ENCODE measurements around the gene RASSF7.

The RASSF7 gene

DNA sequence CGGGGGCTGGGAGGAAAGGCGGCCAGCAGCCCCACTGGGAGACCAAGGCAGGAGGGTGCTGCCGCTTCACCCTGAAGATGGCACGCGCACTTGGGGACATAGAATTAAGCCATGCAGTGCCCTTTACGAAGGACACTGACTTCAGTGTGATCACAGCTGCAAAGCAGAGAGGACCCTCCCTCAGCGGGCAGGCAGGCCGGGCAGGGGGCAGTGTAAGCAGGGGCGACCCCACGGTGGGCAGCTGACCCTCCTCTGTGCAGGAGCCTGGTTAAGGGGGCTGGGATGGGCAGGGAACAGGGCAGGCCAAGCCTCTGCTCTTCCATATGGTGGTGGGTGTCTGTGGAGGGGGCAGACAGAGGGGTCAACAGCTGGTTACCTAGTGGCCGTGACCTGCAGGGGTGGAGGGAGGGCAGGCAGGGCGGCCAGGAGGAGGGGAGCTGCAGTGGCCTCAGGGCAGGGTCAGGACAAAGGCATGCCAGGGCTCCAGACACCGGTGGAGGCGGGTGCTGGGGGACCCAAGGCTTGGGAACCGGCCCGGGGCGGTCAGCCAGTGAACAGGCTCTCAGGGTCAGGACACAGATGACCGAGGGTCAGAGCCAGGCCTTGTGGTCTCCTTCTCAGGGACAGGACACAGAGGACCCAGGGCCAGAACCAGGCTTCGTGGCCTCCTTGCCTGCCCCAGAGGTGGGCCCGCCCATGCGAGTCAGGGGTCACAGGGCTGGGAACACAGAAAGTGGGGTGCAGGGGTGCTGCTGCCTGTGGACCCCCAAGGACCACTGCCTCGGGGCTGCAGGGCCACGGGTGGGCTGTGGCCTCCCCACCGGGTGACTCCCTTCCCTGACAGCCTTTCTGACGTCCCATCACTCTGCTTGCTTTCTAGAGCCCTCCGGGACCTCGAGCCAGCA lies 7.4 kb upstream of the RASSF7 start:
- DNase-seq: no peak

DNA sequence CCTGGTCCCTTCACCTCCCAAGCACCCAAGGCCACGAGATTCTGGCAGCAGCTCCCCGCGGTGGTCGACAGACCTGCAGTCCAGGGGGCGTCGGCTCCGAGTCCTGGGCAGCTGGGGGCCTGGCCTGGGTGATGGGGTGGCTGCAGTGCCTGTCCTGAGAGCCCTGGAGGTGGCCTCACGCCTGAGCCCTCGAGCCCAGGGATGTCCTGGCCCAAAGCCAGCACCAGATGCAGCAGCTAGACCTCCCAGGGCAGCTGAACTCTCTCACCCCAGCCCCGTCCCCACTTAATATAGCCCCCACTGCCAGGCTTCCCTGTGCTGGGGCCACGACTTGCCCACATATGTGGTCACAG lies 6.8 kb upstream of the RASSF7 start:
- DNase-seq: no peak

DNA sequence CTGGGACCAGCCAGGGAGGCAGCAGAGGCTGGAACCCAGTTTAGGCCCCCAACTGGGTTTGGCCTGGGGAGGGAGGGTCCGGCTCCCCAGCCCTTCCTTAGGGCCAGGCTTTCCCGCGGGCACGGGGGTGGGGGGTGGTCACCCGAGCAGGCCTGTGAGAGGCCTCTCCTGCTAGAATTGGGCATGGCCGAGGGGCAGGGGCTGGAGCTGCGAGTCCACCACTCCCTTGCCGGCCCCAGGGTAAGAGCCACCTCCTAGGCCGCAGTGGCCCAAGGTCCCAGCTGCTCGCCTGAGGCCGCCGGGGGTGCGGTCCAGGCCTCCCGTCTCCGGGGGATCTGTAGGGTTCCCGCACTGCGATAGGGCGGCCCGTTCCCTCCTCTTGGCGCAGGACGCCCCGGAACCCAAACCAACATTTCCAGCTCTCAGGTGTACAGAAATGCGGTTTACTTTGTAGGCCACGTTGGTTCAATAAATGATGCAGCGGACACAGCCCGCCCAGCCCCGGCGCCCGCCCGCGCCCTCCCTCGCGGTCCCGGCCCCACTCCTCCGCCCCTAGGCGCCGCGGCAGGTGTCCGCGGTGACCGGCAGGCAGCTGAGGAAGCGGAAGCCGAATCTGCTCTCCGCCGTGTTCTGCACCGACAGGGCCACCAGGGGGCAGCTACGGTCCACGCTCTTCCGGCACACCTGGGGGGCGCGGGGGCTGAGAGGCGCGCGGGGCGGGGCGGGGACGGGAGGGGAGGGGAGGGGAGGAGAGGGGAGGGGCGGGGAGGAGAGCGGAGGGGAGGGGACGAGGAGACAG lies 6.1 kb upstream of the RASSF7 start:
- DNase-seq: peak; percentile 70 to 77

DNA sequence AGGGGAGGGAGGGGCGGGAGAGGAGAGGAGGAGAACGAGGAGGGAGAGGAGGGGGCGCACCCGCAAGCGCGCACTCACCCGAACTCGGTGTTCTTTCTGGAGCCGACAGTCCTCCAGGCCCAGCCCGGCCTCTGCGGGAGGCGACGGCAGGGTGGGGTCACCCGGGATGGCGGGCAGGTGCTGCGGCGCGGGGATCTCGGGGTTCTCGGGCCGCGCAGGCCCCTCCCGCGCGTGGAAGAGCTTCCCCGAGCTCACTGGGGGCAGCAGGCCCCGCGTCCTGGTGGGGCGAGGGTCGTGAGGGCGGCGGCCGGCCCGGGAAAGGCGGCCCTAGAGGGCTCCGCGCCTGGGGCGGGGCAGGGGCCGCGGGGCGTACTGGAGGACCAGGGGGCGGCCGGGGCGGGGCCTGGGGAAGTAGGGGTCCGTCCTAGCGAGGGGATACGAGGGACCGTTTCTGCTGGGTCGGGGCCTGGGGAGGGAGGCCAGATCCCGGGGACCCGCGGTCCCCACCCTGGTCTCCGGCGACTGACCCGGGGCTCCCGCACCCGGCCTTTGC lies 5.5 kb upstream of the RASSF7 start:
- DNase-seq: no peak

DNA sequence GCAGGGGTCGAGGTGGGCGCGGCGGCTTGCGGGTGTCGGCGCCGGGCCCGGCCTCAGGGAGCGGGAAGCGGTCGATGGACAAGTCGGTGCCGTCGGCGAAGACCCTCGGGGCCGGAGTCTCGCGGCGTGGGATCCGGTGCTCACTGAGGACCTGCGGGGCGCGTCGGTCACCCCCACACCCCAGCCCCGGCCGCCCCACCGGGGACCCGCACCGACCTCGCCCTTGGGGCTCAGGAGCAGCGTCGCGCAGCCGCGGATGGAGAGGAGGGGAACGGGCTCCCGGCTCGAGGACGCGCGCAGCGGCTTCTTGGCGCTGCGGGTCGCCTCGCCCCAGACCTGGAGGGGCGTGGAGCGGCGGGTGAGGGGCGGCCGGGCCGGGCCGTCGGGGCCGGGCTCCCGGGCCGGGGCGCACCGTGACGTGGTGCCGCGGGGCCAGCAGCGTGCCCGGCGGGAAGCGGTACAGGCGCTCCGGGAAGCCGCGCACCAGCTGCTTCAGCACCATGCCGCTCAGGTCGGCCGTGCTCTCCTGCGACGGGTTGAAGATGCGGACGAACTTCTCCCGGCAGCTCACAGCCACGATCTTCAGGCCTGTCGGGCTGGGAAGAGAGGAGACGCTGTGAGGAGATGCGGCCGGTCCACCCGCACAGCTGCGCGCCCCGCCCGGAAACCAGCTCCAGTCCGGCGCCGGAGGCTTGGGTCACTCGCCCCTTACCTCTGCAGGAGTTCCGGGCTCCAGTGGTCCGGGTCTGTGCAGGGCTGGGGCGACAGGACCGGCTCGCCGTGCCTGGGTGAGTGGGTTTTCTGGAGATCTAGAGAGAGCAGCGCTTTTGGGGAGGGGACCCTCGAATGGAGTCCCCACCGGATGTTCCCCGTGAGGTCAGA lies 4.7 kb upstream of the RASSF7 start:
- no peak for DNase-seq

DNA sequence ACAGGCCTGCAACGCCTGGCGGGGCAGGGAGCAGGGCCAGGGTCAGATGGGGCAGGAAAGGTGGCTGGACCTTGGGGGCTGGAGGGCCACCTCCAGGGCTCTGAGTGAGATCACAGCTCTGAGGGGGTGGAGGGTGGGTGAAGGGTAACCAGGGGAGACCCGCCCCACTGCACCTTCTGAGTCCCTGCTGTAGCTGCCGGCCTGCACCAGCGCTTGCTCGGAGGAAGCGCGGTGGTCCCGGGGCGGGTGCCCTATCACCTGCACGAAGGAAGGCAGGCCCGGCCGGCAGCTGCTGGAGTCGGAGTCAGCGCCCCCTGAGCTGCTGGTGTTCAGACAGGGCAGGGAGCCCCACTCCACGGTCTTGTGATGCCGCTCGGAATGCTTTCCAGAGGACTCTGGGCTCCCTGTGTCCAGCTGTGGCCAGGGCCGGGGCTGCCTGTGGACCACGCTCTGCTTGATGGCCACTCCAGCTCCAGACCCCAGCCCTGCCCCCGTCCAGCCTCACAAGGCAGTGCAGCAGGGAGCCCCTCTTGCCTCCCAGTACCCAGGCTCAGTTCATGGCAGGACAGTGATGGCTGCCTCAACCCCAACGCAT lies 4.0 kb upstream of the RASSF7 start:
- DNase-seq: no peak

DNA sequence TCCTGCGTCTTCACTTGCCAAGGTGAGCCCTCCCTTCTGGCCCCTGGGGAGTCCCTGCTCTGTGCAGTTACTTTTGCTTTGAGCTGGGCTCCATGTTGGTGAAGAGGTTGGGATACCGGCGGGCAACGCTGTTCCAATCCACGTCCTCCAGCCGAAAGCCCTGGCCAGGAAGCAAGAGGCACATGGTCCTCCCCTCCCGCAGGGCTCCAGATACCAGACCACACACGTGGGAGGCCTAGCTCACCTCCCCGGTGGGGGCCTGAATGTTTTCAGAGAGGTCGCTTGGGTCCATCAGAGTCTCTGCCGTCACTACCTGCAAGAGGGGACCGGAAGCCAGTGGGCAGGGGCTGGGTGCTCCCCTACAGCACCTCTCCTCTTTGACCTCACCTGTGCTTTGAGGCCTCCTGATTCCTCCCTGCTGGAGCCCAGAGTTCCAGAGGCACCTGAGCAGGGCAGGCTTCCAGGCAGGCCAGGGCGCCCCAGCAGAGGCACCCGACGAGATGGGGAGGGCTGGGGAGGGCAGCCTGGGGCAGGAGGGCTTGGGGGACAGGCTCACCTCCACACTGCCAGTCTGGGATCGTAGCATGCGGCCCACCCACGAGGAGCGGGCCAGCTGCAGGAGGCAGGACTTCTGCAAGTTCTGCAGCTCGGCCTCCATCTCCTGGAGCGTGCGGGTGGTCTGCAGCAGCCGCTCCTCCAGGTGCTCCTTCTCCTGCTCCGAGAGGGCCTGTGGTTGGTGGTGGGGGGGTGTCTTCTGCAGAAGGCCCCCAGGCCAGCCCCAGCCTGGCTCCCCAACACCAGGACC lies 3.2 kb upstream of the RASSF7 start:
- no peak for DNase-seq

DNA sequence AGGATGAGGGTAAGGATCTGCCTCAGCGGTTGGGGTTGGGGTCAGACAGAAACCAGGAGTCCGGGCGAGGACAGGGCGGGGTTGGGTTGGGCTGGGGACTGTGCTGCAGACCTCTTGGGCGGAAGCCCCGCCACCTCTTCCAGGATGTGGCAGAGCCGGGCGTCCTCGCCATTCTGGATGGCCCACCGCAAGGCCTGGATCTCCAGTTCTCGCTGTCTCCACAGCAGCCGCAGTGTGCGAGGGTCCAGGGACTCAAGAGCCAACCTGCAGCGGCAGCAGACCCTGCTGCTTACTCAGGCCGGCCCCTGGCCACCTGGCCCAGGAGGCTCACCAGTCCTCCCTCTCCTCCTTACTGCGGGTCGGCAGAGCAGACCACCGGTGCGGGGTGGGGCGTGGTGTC lies 2.3 kb upstream of the RASSF7 start:
- DNase-seq: no peak

DNA sequence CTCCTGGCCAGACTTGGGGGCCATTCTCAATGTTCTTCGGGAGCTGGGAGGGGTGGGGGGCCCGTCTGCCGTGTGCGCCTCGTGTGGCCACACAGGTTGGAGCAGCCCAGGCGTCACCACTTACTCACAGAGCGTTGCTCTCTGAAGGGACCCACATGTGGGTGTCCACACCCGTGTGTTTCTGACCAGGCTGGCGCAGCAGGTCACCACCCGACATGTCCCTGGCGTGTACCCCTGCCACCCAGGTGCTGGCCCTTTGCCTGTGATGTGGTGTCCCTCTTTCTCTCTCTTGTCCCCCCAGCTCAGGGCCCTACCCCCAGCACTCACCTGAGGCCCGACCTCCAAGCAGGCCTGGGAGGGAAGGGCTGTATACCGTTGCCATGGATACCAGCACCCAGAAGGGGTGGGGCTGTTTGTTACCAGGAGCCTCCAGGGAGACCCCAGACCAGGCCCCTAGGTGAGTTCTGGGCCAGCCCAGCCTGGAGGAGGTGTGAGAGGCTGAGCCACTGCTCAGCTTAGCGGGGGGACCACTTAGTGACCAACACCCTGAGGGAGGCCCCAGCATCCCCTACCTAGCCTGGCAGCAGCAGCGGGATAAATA lies 1.6 kb upstream of the RASSF7 start:
- DNase-seq: no peak

DNA sequence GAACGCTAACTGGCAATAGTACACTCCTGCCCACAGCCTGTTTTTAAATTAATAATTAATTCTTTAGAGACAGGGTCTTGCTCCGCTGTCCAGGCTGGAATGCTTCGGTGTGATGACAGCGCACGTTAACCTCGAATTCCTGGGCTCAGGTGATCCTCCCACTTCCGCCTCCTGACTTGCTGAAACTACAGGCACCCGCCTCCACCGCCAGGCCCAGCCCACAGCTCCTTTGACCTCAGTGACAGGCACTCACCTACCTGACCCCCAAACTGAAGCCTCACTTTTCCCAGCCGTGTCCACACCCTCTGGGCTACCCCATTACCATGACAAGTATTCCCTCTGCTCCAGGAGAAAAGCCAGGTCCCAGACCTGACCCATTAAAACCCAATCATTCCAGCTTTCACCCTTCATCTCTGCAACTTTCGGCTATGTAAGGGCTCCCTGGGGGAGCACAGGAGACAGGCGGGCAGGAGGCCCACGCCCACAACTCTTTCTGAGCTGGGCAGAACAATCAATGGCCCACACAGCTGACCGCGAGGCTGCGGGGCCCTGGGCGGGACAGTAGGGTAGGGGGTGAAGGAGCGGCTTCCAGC lies 962 bp upstream of the RASSF7 start:
- DNase-seq: no peak

DNA sequence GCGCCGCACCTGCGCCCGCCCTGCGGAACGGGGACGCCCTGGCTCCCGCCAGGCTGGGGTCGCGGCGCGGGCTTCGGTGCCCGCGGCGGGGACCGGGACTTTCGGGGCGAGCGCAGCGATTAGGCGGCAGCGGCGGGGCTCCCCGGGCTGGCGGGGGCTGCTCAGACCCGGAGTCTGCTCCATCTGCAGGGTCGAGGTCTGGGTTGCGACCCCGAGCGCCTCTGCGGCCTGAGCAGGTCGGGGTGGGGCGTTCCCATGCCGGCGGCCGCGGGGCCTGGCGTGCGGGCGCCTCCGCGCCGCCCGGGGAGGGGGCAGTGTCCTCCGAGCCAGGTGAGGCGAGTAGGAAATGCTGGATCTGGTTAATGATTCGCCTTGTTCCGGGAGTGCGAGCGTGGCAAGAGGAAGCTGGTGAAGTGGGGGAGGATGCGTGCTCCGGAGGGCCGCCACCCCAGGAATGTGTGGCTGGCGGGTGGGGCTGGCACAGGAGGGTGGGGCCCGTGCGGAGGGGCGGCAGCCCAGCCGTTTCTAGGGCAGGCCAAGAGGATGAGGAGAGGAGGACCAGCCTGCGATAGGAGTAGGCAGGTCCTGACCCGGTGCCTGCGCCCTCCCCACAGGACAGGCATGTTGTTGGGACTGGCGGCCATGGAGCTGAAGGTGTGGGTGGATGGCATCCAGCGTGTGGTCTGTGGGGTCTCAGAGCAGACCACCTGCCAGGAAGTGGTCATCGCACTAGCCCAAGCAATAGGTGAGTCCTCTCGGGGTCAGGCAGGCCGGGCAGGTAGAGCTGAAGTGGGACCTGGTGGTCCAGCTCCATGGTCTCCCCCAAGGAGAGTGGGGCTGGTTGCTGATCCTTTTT lies 606 bp downstream of the RASSF7 start:
- DNase-seq: no peak

DNA sequence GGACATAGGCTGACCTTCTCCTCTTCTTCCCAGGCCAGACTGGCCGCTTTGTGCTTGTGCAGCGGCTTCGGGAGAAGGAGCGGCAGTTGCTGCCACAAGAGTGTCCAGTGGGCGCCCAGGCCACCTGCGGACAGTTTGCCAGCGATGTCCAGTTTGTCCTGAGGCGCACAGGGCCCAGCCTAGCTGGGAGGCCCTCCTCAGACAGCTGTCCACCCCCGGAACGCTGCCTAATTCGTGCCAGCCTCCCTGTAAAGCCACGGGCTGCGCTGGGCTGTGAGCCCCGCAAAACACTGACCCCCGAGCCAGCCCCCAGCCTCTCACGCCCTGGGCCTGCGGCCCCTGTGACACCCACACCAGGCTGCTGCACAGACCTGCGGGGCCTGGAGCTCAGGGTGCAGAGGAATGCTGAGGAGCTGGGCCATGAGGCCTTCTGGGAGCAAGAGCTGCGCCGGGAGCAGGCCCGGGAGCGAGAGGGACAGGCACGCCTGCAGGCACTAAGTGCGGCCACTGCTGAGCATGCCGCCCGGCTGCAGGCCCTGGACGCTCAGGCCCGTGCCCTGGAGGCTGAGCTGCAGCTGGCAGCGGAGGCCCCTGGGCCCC lies 1.4 kb downstream of the RASSF7 start:
- DNase-seq: no peak

DNA sequence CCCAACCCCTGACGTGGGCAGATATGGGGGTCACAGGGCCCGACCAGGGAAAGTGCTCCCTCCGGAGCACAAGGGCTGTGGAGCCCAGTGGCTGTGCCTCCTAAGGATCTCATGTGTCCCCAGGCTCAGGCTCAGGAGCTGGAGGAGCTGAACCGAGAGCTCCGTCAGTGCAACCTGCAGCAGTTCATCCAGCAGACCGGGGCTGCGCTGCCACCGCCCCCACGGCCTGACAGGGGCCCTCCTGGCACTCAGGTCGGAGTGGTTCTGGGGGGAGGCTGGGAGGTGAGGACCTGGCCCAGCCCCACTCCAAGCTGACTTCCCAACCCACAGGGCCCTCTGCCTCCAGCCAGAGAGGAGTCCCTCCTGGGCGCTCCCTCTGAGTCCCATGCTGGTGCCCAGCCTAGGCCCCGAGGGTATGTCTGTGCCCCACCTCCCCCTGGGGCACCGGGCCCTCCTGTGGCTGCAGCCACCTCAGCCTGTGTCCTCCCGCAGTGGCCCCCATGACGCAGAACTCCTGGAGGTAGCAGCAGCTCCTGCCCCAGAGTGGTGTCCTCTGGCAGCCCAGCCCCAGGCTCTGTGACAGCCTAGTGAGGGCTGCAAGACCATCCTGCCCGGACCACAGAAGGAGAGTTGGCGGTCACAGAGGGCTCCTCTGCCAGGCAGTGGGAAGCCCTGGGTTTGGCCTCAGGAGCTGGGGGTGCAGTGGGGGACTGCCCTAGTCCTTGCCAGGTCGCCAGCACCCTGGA lies 2.5 kb downstream of the RASSF7 start:
- no peak for DNase-seq

DNA sequence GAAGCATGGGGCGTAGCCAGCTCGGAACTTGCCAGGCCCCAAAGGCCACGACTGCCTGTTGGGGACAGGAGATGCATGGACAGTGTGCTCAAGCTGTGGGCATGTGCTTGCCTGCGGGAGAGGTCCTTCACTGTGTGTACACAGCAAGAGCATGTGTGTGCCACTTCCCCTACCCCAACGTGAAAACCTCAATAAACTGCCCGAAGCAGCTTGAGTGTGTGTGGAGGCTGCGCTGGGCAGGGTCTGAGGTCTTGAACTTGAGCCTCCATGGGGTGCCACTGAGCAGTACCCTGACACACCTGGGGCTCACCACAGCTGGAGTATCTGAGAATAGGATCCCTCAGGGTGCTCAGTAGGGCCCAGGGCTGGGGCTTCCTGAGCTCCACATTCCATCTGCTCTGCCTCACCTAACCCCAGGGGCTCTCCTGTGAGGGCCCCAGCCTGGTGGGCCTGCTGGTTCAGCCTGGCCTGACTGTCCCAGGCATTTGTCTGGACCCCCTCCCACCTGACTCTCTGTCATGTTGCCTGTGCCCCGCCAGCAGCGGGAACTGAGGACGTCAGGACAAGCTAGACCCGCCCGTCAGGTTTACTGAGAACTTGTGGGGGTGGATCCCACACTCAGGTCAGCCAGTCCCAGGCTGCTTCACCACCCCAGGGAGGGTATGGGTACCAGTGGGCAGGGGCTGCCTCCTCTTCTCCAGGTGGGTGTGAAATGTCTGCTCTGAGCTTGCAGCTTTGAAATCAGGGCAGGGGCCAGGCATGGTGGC lies 3.2 kb downstream of the RASSF7 start:
- DNase-seq: no peak

DNA sequence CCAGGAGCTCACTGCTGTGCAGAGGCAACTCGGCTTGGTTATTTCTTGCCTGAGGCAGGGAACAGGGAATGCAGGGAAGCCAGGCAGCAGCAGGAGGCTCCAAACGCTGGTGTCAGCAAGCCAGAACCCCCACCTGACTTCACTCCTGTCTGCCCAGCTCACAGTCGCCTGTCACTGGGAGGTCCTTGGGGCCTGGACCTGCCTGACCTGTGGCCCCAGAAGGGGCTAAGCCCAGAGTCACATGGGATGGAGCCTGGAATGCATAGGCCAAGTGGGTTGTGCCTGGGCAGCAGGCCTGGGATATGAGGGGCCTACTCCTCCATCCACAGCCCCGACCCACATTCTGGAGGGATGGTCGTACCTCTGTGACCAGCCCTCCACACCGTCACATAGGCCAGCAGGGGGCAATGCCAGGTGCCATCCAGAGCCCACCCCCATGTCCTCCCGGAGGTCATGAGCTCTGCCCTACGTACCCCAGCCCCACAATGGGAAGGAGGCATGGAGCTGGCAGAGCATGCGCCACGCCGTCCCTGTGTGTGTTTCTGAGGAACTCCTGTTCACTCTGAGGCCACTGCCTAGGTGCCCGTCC lies 5.2 kb downstream of the RASSF7 start:
- no peak for DNase-seq

DNA sequence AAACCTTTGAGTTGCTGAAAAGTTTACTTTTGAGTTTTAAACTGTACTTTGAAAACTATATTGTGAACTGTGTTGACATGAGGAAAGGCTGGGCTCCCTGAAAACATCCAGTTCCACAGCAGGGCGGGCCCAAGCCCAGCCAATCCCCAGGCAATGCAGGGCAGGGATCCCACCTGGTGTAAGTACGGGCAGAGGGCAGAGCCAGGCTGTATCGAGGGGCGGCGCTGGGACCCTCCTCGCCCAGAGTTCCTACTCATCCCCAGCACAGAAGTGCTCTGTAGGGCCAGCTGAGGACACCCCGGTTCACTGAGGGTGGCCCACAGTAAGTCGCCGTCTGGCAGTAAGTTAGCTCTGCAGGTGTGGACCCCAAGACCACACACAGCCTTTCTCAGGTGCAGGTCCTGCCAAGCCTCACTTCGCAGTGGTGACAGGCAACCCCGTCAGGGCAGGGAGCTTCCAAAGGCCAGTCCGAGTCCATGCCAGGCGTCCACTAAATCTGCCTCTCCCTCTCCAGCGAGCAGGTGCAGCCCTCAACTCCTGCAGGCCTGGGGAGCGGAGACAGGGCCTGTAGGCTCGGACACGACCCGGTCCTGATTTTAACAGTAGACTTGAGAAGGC lies 6.3 kb downstream of the RASSF7 start:
- no peak for DNase-seq

Measured in stimulated activated CD4-positive, alpha-beta T cell treated with anti-CD3 and anti-CD28 coated beads, Interleukin-4, amount 100 ng/mL, for 4 hours (primary cell).